WTC11 (cell line): ENCODE results near the gene PLCD1. TPM values are rescaled to one million over a fixed set of nuclear protein-coding genes. Genes with fewer than 3 reads are reported as not detected.

Experiments
- ATAC-seq: fragments of 200-7000 bp; cut with Tn5 transposase; 2 replicates; pipeline ENCODE4 v1.10.0; 2021; ENCODE audit warnings: mild to moderate bottlenecking, moderate library complexity
- CTCF ChIA-PET: fragments of 300-600 bp; sonication (Branson Sonifier 250); formaldehyde crosslinking; loops from one replicate; lab custom pipeline; 2021; ENCODE audit warnings: antibody characterized with exemption; lab: Charles Lee
- POLR2A ChIA-PET: fragments of 350-600 bp; sonication (Branson Sonifier 250); formaldehyde crosslinking; loops from one replicate; lab custom pipeline; 2021; ENCODE audit warnings: antibody characterized with exemption; lab: Charles Lee
- DNase-seq: peaks from one replicate; pipeline ENCODE4 v3.0.0; 2021; ENCODE audit warnings: low spot score
- H3K27ac Mint-ChIP-seq: 2 replicates; pipeline ENCODE4 v1.8.0; 2021; ENCODE audit warnings: mixed read lengths
- H3K27me3 Mint-ChIP-seq: 2 replicates; pipeline ENCODE4 v1.8.0; 2021; ENCODE audit warnings: low read depth, mild to moderate bottlenecking, moderate library complexity, mixed read lengths
- H3K36me3 Mint-ChIP-seq: 2 replicates; pipeline ENCODE4 v1.8.0; 2021; ENCODE audit warnings: mixed read lengths
- H3K4me1 Mint-ChIP-seq: 2 replicates; pipeline ENCODE4 v1.8.0; 2022; ENCODE audit warnings: mixed read lengths
- H3K4me3 Mint-ChIP-seq: 2 replicates; pipeline ENCODE4 v1.8.0; 2021; ENCODE audit warnings: mild to moderate bottlenecking, moderate library complexity, mixed read lengths
- H3K9me3 Mint-ChIP-seq: 2 replicates; pipeline ENCODE4 v1.8.0; 2021; ENCODE audit warnings: mixed read lengths
- CREM ChIP-seq: sonication (generic); formaldehyde crosslinking; IDR thresholded peaks from 2 replicates; pipeline ENCODE4 v1.8.1; 2022; ENCODE audit warnings: mild to moderate bottlenecking, missing genetic modification reagents, moderate library complexity
- ESRRA ChIP-seq: sonication (generic); formaldehyde crosslinking; IDR thresholded peaks from 2 replicates; pipeline ENCODE4 v1.8.1; 2022; ENCODE audit warnings: mild to moderate bottlenecking, missing genetic modification reagents, borderline replicate concordance
- ETV6 ChIP-seq: sonication (generic); formaldehyde crosslinking; IDR thresholded peaks from 2 replicates; pipeline ENCODE4 v1.8.1; 2022; ENCODE audit warnings: mild to moderate bottlenecking, missing genetic modification reagents
- FOXK1 ChIP-seq: sonication (generic); formaldehyde crosslinking; IDR thresholded peaks from 2 replicates; pipeline ENCODE4 v1.8.0; 2022; ENCODE audit warnings: mild to moderate bottlenecking, moderate library complexity, missing genetic modification reagents
- KAT7 ChIP-seq: sonication (generic); formaldehyde crosslinking; IDR thresholded peaks from 2 replicates; pipeline ENCODE4 v1.8.1; 2023; ENCODE audit warnings: missing genetic modification reagents, mild to moderate bottlenecking, borderline replicate concordance
- NFATC4 ChIP-seq: fragments of 250-450 bp; sonication (Bioruptor Pico); IDR thresholded peaks from 2 replicates; pipeline ENCODE4 v1.9.0; 2021; ENCODE audit warnings: mild to moderate bottlenecking
- NFE2L1 ChIP-seq: sonication (generic); formaldehyde crosslinking; IDR thresholded peaks from 2 replicates; pipeline ENCODE4 v1.8.1; 2023; ENCODE audit warnings: missing genetic modification reagents
- NFYB ChIP-seq: sonication (generic); formaldehyde crosslinking; conservative IDR thresholded peaks from 2 replicates; pipeline ENCODE4 v1.8.0; 2022; ENCODE audit warnings: low read depth, missing genetic modification reagents
- TCF7 ChIP-seq: sonication (generic); formaldehyde crosslinking; IDR thresholded peaks from 2 replicates; pipeline ENCODE4 v1.8.0; 2022; ENCODE audit warnings: mild to moderate bottlenecking, low read depth, missing genetic modification reagents, moderate library complexity
- ZNF263 ChIP-seq: sonication (generic); formaldehyde crosslinking; IDR thresholded peaks from 2 replicates; pipeline ENCODE4 v1.8.1; 2022; ENCODE audit warnings: low read depth, mild to moderate bottlenecking, moderate library complexity, missing genetic modification reagents
- ZNF396 ChIP-seq: fragments of 250-450 bp; sonication (Bioruptor Pico); IDR thresholded peaks from 2 replicates; pipeline ENCODE4 v1.8.0; 2021; ENCODE audit warnings: mild to moderate bottlenecking, moderate library complexity, borderline replicate concordance
- total RNA-seq: library from RNA; stranded (reverse); gene quantifications from 3 replicates; pipeline ENCODE4 v1.2.3, GENCODE V29; 2021
- TF ChIP-seq, protein P1 (sequence below): sonication (generic); formaldehyde crosslinking; conservative IDR thresholded peaks from 2 replicates; pipeline ENCODE4 v1.8.1; 2023; ENCODE audit warnings: mild to moderate bottlenecking, low read depth, missing genetic modification reagents, moderate library complexity
- TF ChIP-seq, protein P2 (sequence below): fragments of 250-450 bp; sonication (Bioruptor Pico); IDR thresholded peaks from 2 replicates; pipeline ENCODE4 v1.9.0; 2021; ENCODE audit warnings: mild to moderate bottlenecking
- TF ChIP-seq, protein P3 (sequence below): sonication (generic); formaldehyde crosslinking; IDR thresholded peaks from 2 replicates; pipeline ENCODE4 v1.8.1; 2022; ENCODE audit warnings: mild to moderate bottlenecking, missing genetic modification reagents, moderate library complexity, borderline replicate concordance
- TF ChIP-seq, protein P4 (sequence below): fragments of 200-600 bp; IDR thresholded peaks from 2 replicates; pipeline ENCODE4 v1.8.0; 2022; ENCODE audit warnings: antibody characterized with exemption
- TF ChIP-seq, protein P5 (sequence below): fragments of 250-450 bp; sonication (Bioruptor Pico); IDR thresholded peaks from 2 replicates; pipeline ENCODE4 v1.8.0; 2021; ENCODE audit warnings: mild to moderate bottlenecking
- TF ChIP-seq, protein P6 (sequence below): sonication (generic); formaldehyde crosslinking; IDR thresholded peaks from 2 replicates; pipeline ENCODE4 v1.8.0; 2022; ENCODE audit warnings: mild to moderate bottlenecking, missing genetic modification reagents

The PLCD1 gene
- total RNA-seq, 1 experiment from 2014 or later: 29.9 TPM

DNA sequence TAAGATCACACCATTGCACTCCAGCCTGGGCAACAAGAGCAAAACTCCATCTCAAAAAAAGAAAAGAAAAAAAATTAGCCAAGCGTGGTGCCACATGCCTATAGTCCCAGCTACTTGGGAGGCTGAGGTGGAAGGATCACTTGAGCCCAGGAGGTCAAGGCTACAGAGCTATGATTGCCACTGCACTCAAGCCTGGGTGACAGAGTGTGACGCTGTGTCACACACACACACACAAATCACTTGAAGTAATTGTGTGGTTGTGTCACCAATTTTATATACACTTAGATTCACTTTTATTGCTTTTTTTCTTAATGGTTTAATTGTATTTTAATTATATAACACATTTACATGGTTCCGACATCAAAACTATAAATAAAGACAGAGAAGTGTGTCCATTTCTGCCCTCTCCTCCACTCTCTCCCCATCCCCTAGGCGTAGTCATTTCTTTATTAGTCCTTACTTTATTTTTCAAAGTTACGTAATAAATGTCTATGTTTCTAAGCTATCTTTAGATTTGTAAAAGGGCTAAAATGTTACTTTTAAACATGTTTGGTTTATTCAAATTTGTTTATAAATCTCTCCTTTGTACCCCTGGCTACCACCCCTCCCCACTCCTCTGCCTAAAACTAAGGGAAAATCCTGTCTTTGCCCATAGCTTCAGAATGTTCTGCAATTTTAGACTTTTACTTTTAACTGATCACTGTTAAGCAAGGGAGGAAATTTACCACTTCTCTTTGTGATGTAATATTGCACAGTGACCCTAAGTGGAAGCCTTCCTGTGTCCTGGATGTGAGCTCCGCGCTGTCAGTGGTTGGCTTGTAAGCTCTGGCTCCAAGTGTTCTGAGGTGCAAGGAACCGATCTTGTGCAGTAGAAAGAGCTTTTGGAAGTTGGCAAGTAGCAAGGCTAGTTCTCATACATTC lies 49.6 kb downstream of the PLCD1 start:
- CTCF ChIA-PET: interaction anchor here (0.7 to 2.5 kb wide), 4 partner anchors 12 to 125 kb away, joined by 3 to 17 read pairs (median 6); no protein-coding TSS in a partner anchor
- Mint-ChIP-seq H3K4me1 (peaks cover 8% of the 10 kb centered on the region), H3K27ac (no peak overlapping the region), H3K9me3 (no peaks in the 10 kb centered on the region), H3K27me3 (no peaks in the 10 kb centered on the region), H3K4me3 (no peak overlapping the region), H3K36me3 (peaks cover 5% of the 10 kb centered on the region)
- no peak for DNase-seq
- no peak for ATAC-seq
- no peak for TF ChIP-seq ZNF263 (CRISPR knock-in tag)
- TF ChIP-seq, protein P1, sequence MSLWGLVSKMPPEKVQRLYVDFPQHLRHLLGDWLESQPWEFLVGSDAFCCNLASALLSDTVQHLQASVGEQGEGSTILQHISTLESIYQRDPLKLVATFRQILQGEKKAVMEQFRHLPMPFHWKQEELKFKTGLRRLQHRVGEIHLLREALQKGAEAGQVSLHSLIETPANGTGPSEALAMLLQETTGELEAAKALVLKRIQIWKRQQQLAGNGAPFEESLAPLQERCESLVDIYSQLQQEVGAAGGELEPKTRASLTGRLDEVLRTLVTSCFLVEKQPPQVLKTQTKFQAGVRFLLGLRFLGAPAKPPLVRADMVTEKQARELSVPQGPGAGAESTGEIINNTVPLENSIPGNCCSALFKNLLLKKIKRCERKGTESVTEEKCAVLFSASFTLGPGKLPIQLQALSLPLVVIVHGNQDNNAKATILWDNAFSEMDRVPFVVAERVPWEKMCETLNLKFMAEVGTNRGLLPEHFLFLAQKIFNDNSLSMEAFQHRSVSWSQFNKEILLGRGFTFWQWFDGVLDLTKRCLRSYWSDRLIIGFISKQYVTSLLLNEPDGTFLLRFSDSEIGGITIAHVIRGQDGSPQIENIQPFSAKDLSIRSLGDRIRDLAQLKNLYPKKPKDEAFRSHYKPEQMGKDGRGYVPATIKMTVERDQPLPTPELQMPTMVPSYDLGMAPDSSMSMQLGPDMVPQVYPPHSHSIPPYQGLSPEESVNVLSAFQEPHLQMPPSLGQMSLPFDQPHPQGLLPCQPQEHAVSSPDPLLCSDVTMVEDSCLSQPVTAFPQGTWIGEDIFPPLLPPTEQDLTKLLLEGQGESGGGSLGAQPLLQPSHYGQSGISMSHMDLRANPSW (CRISPR knock-in tag): no peak
- TF ChIP-seq ZNF396: no peak
- TF ChIP-seq CREM: no peak
- TF ChIP-seq, protein P2, sequence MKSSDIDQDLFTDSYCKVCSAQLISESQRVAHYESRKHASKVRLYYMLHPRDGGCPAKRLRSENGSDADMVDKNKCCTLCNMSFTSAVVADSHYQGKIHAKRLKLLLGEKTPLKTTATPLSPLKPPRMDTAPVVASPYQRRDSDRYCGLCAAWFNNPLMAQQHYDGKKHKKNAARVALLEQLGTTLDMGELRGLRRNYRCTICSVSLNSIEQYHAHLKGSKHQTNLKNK: no peak
- POLR2A ChIA-PET: interaction anchor here (0.7 kb wide), 1 partner anchor 24 kb away, joined by 7 read pairs; no protein-coding TSS in a partner anchor

DNA sequence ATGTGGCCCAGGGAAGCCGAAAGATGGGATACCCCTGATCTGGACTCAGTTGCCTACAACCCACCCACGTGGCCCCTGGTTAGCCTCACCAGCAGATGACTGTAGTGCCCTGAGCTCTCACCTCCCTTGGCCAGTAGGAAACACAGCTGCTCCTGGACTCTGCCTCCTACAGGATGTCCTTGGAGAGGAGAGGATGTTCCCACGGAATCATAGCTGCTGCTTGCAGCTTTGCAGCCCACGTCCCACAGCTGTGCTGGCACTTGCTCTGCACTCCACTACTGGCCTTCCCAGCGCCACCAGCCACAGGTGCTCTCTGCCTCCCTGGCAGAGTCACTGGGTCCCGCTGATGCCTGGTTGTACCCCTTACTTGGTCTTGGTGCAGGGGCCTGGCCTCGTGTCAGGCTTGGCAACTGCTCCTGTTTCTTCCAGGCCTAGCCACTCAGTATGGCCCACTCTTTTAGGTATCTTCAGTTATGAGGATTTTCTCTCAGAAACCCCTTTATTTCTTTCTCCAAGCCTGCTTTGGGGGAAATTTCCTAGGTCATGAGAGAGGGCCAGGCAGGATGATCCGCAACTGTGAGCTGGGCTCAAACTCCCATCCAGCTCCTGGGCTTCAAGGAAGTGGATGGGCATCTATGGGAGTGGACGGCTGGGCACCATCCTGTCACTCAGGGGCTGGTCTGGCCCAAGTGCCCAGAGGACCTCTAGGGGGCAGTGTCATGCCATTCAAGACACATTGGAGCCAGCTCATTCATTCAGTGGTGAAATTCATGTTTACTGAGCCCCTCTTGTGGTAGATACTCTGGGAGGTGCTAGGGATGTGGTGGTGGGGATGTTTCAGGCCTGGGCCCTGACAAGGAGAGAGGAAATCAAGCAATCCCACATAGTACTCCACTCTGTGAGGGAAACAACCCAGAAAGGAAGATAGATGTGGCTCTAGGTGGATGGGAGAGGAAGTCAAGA lies 55.0 kb downstream of the PLCD1 start:
- TF ChIP-seq, protein P3, sequence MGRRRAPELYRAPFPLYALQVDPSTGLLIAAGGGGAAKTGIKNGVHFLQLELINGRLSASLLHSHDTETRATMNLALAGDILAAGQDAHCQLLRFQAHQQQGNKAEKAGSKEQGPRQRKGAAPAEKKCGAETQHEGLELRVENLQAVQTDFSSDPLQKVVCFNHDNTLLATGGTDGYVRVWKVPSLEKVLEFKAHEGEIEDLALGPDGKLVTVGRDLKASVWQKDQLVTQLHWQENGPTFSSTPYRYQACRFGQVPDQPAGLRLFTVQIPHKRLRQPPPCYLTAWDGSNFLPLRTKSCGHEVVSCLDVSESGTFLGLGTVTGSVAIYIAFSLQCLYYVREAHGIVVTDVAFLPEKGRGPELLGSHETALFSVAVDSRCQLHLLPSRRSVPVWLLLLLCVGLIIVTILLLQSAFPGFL: no peak
- TF ChIP-seq, protein P4, sequence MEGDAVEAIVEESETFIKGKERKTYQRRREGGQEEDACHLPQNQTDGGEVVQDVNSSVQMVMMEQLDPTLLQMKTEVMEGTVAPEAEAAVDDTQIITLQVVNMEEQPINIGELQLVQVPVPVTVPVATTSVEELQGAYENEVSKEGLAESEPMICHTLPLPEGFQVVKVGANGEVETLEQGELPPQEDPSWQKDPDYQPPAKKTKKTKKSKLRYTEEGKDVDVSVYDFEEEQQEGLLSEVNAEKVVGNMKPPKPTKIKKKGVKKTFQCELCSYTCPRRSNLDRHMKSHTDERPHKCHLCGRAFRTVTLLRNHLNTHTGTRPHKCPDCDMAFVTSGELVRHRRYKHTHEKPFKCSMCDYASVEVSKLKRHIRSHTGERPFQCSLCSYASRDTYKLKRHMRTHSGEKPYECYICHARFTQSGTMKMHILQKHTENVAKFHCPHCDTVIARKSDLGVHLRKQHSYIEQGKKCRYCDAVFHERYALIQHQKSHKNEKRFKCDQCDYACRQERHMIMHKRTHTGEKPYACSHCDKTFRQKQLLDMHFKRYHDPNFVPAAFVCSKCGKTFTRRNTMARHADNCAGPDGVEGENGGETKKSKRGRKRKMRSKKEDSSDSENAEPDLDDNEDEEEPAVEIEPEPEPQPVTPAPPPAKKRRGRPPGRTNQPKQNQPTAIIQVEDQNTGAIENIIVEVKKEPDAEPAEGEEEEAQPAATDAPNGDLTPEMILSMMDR: peak; percentile 78
- TF ChIP-seq, all 79 proteins: peak for 1
- Mint-ChIP-seq H3K27me3 (peaks cover 2% of the 10 kb centered on the region; the same call in 1 of the 2 replicates), H3K27ac (peak overlapping the region; percentile 3; the same call in 1 of the 2 replicates), H3K36me3 (peaks cover 6% of the 10 kb centered on the region), H3K4me3 (no peak overlapping the region), H3K9me3 (no peaks in the 10 kb centered on the region), H3K4me1 (peaks cover 13% of the 10 kb centered on the region)
- ChIA-PET POLR2A (interaction anchor here (0.9 kb wide), 1 partner anchor 22 kb away, joined by 3 read pairs; no protein-coding TSS in a partner anchor), CTCF (interaction anchor here (0.5 to 2.7 kb wide), 53 partner anchors 7 to 762 kb away, joined by 3 to 61 read pairs (median 5); partner anchors contain the start of genes ACAA1, OXSR1, PLCD1 and VILL)
- DNase-seq (peak; percentile 77), ATAC-seq (peak; percentile 95)

DNA sequence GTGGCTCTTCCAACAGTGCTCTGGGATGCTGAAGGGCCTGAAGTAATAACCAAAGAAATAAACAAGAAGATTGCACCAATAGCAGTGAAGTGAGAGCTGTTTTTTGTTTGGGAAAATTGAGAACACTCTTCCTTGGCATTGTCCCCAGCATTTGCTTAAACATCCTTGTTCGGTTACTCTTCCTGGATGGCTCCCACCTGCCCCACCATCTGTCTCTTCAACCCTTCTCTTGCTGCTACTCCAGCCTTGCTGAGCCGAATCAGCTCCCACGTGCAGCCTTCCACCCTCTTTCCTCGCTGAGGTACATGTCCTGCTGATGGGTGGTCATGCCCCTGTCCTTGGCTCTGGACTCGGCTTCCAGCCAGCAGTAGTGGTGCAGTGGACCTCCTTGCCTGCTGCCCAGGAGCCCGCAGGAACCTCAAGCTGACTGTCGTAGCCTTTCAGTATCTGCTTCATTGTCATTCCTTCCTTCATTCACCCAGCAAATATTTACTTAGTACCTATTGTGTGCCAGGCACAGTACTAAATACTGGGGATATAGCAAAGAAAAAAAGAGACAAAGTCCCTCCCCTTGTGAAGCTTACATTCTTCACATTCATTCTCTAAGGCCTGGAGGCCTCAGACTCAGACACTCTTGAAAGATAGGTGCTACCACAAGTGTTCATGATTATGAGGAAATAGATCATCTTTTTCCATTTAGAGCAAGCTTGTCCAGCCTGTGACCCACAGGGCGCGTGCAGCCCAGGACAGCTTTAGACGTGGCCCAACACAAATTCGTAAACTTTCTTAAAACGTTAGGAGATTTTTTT lies 56.0 kb downstream of the PLCD1 start:
- peak overlapping the region; percentile 61 for H3K27ac Mint-ChIP-seq
- POLR2A ChIA-PET: interaction anchor here (0.9 kb wide), 1 partner anchor 23 kb away, joined by 3 read pairs; no protein-coding TSS in a partner anchor
- H3K4me3 Mint-ChIP-seq: no peak overlapping the region
- H3K9me3 Mint-ChIP-seq: no peaks in the 10 kb centered on the region
- CTCF ChIA-PET: interaction anchor here (0.6 to 2.7 kb wide), 24 partner anchors 10 to 548 kb away, joined by 3 to 61 read pairs (median 8); partner anchors contain the start of genes ACAA1, PLCD1 and VILL
- peaks cover 6% of the 10 kb centered on the region for H3K36me3 Mint-ChIP-seq
- H3K27me3 Mint-ChIP-seq: peaks cover 2% of the 10 kb centered on the region; the same call in 1 of the 2 replicates
- no peak for DNase-seq
- H3K4me1 Mint-ChIP-seq: peaks cover 19% of the 10 kb centered on the region
- peak; percentile 14; the same call in 1 of the 2 replicates for ATAC-seq
- TF ChIP-seq NFATC4 (CRISPR knock-in tag): no peak
- TF ChIP-seq ZNF263 (CRISPR knock-in tag): no peak
- TF ChIP-seq FOXK1: no peak
- TF ChIP-seq ESRRA (CRISPR knock-in tag): no peak
- TF ChIP-seq NFYB (CRISPR knock-in tag): no peak
- TF ChIP-seq CREM: no peak
- no peak for TF ChIP-seq KAT7 (CRISPR knock-in tag)
- TF ChIP-seq, protein P5, sequence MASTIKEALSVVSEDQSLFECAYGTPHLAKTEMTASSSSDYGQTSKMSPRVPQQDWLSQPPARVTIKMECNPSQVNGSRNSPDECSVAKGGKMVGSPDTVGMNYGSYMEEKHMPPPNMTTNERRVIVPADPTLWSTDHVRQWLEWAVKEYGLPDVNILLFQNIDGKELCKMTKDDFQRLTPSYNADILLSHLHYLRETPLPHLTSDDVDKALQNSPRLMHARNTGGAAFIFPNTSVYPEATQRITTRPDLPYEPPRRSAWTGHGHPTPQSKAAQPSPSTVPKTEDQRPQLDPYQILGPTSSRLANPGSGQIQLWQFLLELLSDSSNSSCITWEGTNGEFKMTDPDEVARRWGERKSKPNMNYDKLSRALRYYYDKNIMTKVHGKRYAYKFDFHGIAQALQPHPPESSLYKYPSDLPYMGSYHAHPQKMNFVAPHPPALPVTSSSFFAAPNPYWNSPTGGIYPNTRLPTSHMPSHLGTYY (CRISPR knock-in tag): no peak
- no peak for TF ChIP-seq NFE2L1 (CRISPR knock-in tag)
- TF ChIP-seq, protein P6, sequence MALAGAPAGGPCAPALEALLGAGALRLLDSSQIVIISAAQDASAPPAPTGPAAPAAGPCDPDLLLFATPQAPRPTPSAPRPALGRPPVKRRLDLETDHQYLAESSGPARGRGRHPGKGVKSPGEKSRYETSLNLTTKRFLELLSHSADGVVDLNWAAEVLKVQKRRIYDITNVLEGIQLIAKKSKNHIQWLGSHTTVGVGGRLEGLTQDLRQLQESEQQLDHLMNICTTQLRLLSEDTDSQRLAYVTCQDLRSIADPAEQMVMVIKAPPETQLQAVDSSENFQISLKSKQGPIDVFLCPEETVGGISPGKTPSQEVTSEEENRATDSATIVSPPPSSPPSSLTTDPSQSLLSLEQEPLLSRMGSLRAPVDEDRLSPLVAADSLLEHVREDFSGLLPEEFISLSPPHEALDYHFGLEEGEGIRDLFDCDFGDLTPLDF (CRISPR knock-in tag): no peak
- no peak for TF ChIP-seq TCF7 (CRISPR knock-in tag)
- TF ChIP-seq ETV6 (CRISPR knock-in tag): no peak
